ENCODE results near the gene NOTCH2NLA. TPM values are rescaled to one million over a fixed set of nuclear protein-coding genes. Genes with fewer than 3 reads are reported as not detected.
A peak's percentile ranks its signal among the peaks of the same experiment; 100 is the strongest.
"Not testable (repeated sequence)": the region's sequence is repeated elsewhere in the genome, so short reads cannot be mapped to it uniquely, and the experiment has no call there.

Gene NOTCH2NLA
- total and polyA plus RNA-seq, 10 of the 15 experiments (the other 5 are each of a cell fraction or from before 2014, with no cell fraction given) = 0.71 to 6.4 (median 1.8) TPM

DNA sequence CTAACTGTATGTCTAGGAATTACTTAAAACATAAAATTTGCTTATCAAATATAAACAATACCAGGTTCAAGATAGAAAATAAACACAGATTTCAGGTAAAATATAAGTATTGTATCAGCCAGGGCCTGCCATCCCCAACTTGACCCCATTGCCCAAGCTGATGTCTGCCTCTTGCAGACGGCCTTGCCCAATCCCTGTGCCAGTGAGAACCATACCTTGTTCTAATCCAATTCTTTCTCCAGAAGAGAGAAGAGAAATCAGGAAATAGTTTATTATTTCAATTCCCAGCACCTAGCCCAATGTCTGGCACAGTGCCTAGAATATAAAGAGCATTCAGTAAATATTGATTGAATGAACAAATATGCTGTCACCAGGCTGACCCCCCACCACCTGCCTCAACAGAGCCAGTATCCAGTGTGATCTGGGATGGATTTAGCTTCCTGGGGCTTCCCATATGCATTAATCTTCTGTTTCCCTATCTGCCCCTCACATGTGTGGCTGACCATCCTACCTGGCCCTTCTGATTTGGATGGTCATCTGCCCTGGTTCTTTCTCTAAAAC is 29.3 kb upstream of the NOTCH2NLA start:
- H3K36me3 ChIP-seq (ENCODE audit: control insufficient read depth in 2 of 2, insufficient read depth in 2 of 2, low read length in 1 of 2); H3K79me2 ChIP-seq (ENCODE audit: control insufficient read depth, insufficient read depth, low read length); H3K27ac ChIP-seq (ENCODE audit: control insufficient read depth, insufficient read depth); H3K4me2 ChIP-seq (ENCODE audit: control insufficient read depth, insufficient read depth); intact Hi-C loops (cut with micrococcal nuclease; ENCODE audit: unreplicated experiment); H4K20me1 ChIP-seq (ENCODE audit: control insufficient read depth, insufficient read depth); H3K9me3 ChIP-seq (replicated peaks; ENCODE audit: control insufficient read depth, insufficient read depth, low read length); FAIRE-seq; H3K9ac ChIP-seq (ENCODE audit: control insufficient read depth, insufficient read depth, low read length); DNase-seq (ENCODE audit: low read depth, low spot score); H2AFZ ChIP-seq (ENCODE audit: control insufficient read depth, low read depth, low read length); H3K4me3 ChIP-seq; ATAC-seq; RAD21 ChIA-PET (ENCODE audit: unreplicated experiment); BruUV-seq (replicated peaks); in situ Hi-C loops (cut with MboI); SMC1A ChIA-PET (ENCODE audit: uncharacterized antibody, unreplicated experiment); H3K27me3 ChIP-seq (replicated peaks in 1 of 2; ENCODE audit: control insufficient read depth in 2 of 2, insufficient read depth in 2 of 2, low read length in 1 of 2); H3K4me1 ChIP-seq (ENCODE audit: control insufficient read depth, insufficient read depth, low read length); CTCF ChIA-PET; POLR2A ChIA-PET: not testable (repeated sequence)
- WGBS (ENCODE audit: insufficient coverage, insufficient replicate concordance, low lambda C conversion rate, missing lambda C conversion rate) = no CpG with 5 or more reads among the region's 1 CpG

DNA sequence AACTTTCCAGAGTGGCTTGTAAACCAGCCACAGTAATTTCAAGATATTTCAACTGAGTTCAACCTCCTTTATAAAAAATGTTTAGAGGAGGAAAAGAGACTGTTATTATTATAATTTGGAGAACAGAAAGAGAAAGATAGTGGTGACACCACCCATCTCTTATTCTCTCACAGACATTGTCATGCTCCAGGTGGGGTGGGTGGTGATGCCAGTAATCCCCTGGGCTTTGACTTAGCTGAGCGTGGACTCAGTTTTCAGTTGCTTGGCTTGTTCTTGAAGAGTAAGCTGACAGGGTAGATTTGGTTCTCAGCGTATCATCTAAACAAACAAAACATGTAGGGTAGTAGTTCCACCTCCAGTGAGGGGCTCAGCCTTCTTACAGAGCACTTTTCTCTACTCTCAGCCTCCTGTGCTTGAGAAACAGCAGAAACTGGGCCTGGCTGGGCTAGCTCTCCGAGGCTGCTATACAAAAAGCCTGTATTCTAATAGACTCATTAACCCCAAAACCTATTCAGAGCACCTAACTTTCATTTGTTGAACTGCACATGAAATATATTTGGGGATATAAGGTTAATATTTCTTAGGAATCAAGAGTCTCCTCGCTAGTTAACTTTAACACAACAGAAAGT is 25.9 kb upstream of the NOTCH2NLA start:
- CTCF ChIA-PET; POLR2A ChIA-PET; H3K9ac ChIP-seq (ENCODE audit: control insufficient read depth, insufficient read depth, low read length); SMC1A ChIA-PET (ENCODE audit: uncharacterized antibody, unreplicated experiment); H3K79me2 ChIP-seq (ENCODE audit: control insufficient read depth, insufficient read depth, low read length); H3K9me3 ChIP-seq (replicated peaks; ENCODE audit: control insufficient read depth, insufficient read depth, low read length); H3K27me3 ChIP-seq (replicated peaks in 1 of 2; ENCODE audit: control insufficient read depth in 2 of 2, insufficient read depth in 2 of 2, low read length in 1 of 2); H3K36me3 ChIP-seq (ENCODE audit: control insufficient read depth in 2 of 2, insufficient read depth in 2 of 2, low read length in 1 of 2); BruUV-seq (replicated peaks); H3K4me2 ChIP-seq (ENCODE audit: control insufficient read depth, insufficient read depth); intact Hi-C loops (cut with micrococcal nuclease; ENCODE audit: unreplicated experiment); RAD21 ChIA-PET (ENCODE audit: unreplicated experiment); H3K4me3 ChIP-seq; in situ Hi-C loops (cut with MboI); H3K27ac ChIP-seq (ENCODE audit: control insufficient read depth, insufficient read depth); H4K20me1 ChIP-seq (ENCODE audit: control insufficient read depth, insufficient read depth); H2AFZ ChIP-seq (ENCODE audit: control insufficient read depth, low read depth, low read length); H3K4me1 ChIP-seq (ENCODE audit: control insufficient read depth, insufficient read depth, low read length); DNase-seq (ENCODE audit: low read depth, low spot score): not testable (repeated sequence)
- peak; percentile 56 for FAIRE-seq
- 0% methylated on average over 1 of the region's 4 CpGs for WGBS (ENCODE audit: insufficient coverage, insufficient replicate concordance, low lambda C conversion rate, missing lambda C conversion rate)
- ATAC-seq = peak; percentile 64

GRCh38 chr1:146253249-146253855 is 24.5 kb upstream of the NOTCH2NLA start:
- in situ Hi-C loops (cut with MboI); H3K9ac ChIP-seq (ENCODE audit: control insufficient read depth, insufficient read depth, low read length); H3K4me1 ChIP-seq (ENCODE audit: control insufficient read depth, insufficient read depth, low read length); H4K20me1 ChIP-seq (ENCODE audit: control insufficient read depth, insufficient read depth); H3K9me3 ChIP-seq (replicated peaks; ENCODE audit: control insufficient read depth, insufficient read depth, low read length); RAD21 ChIA-PET (ENCODE audit: unreplicated experiment); intact Hi-C loops (cut with micrococcal nuclease; ENCODE audit: unreplicated experiment); SMC1A ChIA-PET (ENCODE audit: uncharacterized antibody, unreplicated experiment); H2AFZ ChIP-seq (ENCODE audit: control insufficient read depth, low read depth, low read length); H3K36me3 ChIP-seq (ENCODE audit: control insufficient read depth in 2 of 2, insufficient read depth in 2 of 2, low read length in 1 of 2); DNase-seq (ENCODE audit: low read depth, low spot score); BruUV-seq (replicated peaks); FAIRE-seq; H3K79me2 ChIP-seq (ENCODE audit: control insufficient read depth, insufficient read depth, low read length); H3K27me3 ChIP-seq (replicated peaks in 1 of 2; ENCODE audit: control insufficient read depth in 2 of 2, insufficient read depth in 2 of 2, low read length in 1 of 2); H3K4me3 ChIP-seq; POLR2A ChIA-PET; H3K27ac ChIP-seq (ENCODE audit: control insufficient read depth, insufficient read depth); ATAC-seq; H3K4me2 ChIP-seq (ENCODE audit: control insufficient read depth, insufficient read depth); CTCF ChIA-PET: not testable (repeated sequence)
- WGBS (ENCODE audit: insufficient coverage, insufficient replicate concordance, low lambda C conversion rate, missing lambda C conversion rate) = no CpG with 5 or more reads among the region's 4 CpGs

DNA sequence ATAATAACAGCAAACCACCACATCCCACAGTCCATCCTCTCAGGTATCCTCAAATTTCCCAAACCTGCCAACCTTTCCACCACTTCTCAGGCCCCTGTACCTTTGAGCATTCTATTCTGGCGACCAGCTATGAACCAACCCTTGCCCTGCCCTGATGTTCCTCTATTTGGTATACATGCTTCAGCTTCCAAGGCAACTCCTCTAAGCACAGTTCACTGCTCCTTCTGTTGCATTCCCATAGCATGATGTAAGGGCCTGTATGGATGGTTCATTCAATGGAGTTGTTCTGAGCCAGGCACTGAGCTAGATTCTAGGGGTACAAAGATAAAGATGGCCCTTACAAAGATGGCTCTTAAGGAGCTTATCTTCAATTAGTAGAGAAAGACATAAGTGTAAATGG is 22.7 kb upstream of the NOTCH2NLA start:
- H3K36me3 ChIP-seq (ENCODE audit: control insufficient read depth in 2 of 2, insufficient read depth in 2 of 2, low read length in 1 of 2); FAIRE-seq; BruUV-seq (replicated peaks); RAD21 ChIA-PET (ENCODE audit: unreplicated experiment); H3K9ac ChIP-seq (ENCODE audit: control insufficient read depth, insufficient read depth, low read length); H2AFZ ChIP-seq (ENCODE audit: control insufficient read depth, low read depth, low read length); CTCF ChIA-PET; H3K27ac ChIP-seq (ENCODE audit: control insufficient read depth, insufficient read depth); POLR2A ChIA-PET; SMC1A ChIA-PET (ENCODE audit: uncharacterized antibody, unreplicated experiment); H3K4me2 ChIP-seq (ENCODE audit: control insufficient read depth, insufficient read depth); H3K9me3 ChIP-seq (replicated peaks; ENCODE audit: control insufficient read depth, insufficient read depth, low read length); ATAC-seq; DNase-seq (ENCODE audit: low read depth, low spot score); H4K20me1 ChIP-seq (ENCODE audit: control insufficient read depth, insufficient read depth); H3K4me1 ChIP-seq (ENCODE audit: control insufficient read depth, insufficient read depth, low read length); H3K4me3 ChIP-seq; intact Hi-C loops (cut with micrococcal nuclease; ENCODE audit: unreplicated experiment); H3K27me3 ChIP-seq (replicated peaks in 1 of 2; ENCODE audit: control insufficient read depth in 2 of 2, insufficient read depth in 2 of 2, low read length in 1 of 2); in situ Hi-C loops (cut with MboI); H3K79me2 ChIP-seq (ENCODE audit: control insufficient read depth, insufficient read depth, low read length): not testable (repeated sequence)
- WGBS (ENCODE audit: insufficient coverage, insufficient replicate concordance, low lambda C conversion rate, missing lambda C conversion rate) = no CpG with 5 or more reads among the region's 1 CpG

Measured in GM12878 (cell line).